HEK293 (cell line): Measurements from ENCODE around the gene PHF20.

Experiments used
- ATF2 ChIP-seq: fragments of 450-650 bp; formaldehyde crosslinking; IDR thresholded peaks from 2 replicates; pipeline ENCODE4 v1.5.1; 2016; ENCODE audit warnings: missing biosample characterization, missing genetic modification characterization, low read depth
- CTCF ChIP-seq: fragments of 450-650 bp; formaldehyde crosslinking; IDR thresholded peaks from 2 replicates; pipeline ENCODE4 v1.5.1; 2016; ENCODE audit warnings: missing biosample characterization, missing genetic modification characterization
- ZNF155 ChIP-seq: fragments of 450-650 bp; formaldehyde crosslinking; IDR thresholded peaks from 2 replicates; pipeline ENCODE4 v1.5.1; 2016; ENCODE audit warnings: missing biosample characterization, missing genetic modification characterization
- ZNF658 ChIP-seq: fragments of 450-650 bp; formaldehyde crosslinking; IDR thresholded peaks from 2 replicates; pipeline ENCODE4; 2016; ENCODE audit warnings: missing biosample characterization, missing genetic modification characterization
- ZNF776 ChIP-seq: fragments of 450-650 bp; formaldehyde crosslinking; IDR thresholded peaks from 2 replicates; pipeline ENCODE4 v1.5.0; 2017; ENCODE audit warnings: missing biosample characterization, missing genetic modification characterization, borderline replicate concordance
- ZSCAN5A ChIP-seq: fragments of 450-650 bp; formaldehyde crosslinking; IDR thresholded peaks from 2 replicates; pipeline ENCODE4 v1.5.1; 2016; ENCODE audit warnings: missing biosample characterization, missing genetic modification characterization
- TF ChIP-seq, protein P1 (sequence below): fragments of 450-650 bp; formaldehyde crosslinking; IDR thresholded peaks from 2 replicates; pipeline ENCODE4 v1.5.1; 2016; ENCODE audit warnings: missing biosample characterization, missing genetic modification characterization
- TF ChIP-seq, protein P2 (sequence below): fragments of 450-650 bp; formaldehyde crosslinking; IDR thresholded peaks from 2 replicates; pipeline ENCODE4 v1.5.1; 2016; ENCODE audit warnings: missing biosample characterization, missing genetic modification characterization
- TF ChIP-seq, protein P3 (sequence below): fragments of 450-650 bp; formaldehyde crosslinking; IDR thresholded peaks from 2 replicates; pipeline ENCODE4 v1.5.1; 2016; ENCODE audit warnings: missing biosample characterization, missing genetic modification characterization

DNA sequence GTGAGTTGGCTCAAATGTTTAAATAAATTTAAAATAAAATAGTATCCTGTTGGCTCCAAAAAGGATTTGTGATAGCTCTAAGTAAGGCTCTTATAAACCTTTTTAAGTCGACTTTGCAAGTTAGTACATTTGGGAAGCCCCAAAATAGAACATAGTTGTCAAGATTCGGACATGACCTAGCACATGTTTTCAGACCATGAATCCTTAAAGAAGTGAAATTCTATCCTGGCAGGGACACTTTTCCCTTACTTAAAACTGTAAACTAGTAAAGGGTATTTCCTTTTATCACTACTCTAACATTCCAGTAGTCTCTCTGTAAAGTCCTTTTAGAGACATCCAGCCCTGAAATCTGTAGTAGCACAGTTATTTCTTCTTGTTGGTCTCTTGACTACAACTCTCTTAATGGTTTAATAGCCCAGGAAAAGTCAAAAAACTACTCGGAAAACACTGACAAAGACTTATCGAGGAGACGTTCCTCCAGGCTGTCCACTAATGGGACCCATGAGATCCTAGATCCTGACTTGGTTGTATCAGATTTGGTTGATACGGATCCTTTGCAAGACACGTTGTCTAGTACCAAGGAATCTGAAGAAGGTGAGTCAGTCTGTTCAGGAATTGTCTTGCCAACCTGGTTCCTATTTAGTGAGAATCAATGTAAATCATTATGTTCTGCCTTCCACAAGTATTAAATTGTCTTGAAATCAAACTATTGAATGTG is 98.9 kb downstream of the PHF20 start:
- TF ChIP-seq, protein P1, sequence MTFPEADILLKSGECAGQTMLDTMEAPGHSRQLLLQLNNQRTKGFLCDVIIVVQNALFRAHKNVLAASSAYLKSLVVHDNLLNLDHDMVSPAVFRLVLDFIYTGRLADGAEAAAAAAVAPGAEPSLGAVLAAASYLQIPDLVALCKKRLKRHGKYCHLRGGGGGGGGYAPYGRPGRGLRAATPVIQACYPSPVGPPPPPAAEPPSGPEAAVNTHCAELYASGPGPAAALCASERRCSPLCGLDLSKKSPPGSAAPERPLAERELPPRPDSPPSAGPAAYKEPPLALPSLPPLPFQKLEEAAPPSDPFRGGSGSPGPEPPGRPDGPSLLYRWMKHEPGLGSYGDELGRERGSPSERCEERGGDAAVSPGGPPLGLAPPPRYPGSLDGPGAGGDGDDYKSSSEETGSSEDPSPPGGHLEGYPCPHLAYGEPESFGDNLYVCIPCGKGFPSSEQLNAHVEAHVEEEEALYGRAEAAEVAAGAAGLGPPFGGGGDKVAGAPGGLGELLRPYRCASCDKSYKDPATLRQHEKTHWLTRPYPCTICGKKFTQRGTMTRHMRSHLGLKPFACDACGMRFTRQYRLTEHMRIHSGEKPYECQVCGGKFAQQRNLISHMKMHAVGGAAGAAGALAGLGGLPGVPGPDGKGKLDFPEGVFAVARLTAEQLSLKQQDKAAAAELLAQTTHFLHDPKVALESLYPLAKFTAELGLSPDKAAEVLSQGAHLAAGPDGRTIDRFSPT (tag by site-specific recombination) = no peak
- TF ChIP-seq ATF2 (no peak), ZNF155 (tag by site-specific recombination) (no peak), CTCF (tag by site-specific recombination) (no peak), ZNF658 (tag by site-specific recombination) (no peak), ZSCAN5A (no peak), ZNF776 (tag by site-specific recombination) (no peak)
- TF ChIP-seq, protein P2, sequence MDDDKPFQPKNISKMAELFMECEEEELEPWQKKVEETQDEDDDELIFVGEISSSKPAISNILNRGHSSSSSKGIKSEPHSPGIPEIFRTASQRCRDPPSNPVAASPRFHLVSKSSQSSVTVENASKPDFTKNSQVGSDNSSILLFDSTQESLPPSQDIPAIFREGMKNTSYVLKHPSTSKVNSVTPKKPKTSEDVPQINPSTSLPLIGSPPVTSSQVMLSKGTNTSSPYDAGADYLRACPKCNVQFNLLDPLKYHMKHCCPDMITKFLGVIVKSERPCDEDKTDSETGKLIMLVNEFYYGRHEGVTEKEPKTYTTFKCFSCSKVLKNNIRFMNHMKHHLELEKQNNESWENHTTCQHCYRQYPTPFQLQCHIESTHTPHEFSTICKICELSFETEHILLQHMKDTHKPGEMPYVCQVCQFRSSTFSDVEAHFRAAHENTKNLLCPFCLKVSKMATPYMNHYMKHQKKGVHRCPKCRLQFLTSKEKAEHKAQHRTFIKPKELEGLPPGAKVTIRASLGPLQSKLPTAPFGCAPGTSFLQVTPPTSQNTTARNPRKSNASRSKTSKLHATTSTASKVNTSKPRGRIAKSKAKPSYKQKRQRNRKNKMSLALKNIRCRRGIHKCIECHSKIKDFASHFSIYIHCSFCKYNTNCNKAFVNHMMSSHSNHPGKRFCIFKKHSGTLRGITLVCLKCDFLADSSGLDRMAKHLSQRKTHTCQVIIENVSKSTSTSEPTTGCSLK = no peak
- TF ChIP-seq, protein P3, sequence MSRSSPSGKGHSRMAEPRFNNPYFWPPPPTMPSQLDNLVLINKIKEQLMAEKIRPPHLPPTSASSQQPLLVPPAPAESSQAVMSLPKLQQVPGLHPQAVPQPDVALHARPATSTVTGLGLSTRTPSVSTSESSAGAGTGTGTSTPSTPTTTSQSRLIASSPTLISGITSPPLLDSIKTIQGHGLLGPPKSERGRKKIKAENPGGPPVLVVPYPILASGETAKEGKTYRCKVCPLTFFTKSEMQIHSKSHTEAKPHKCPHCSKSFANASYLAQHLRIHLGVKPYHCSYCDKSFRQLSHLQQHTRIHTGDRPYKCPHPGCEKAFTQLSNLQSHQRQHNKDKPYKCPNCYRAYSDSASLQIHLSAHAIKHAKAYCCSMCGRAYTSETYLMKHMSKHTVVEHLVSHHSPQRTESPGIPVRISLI (tag by site-specific recombination) = no peak
